Right lung (tissue), 5 donors: ENCODE results near the gene SLC39A6. TPM values are rescaled to one million over a fixed set of nuclear protein-coding genes. Genes with fewer than 3 reads are reported as not detected.
"Not testable (repeated sequence)": the region's sequence is repeated elsewhere in the genome, so short reads cannot be mapped to it uniquely, and the experiment has no call there.

Experiments used
- DNase-seq, 2 donors: peaks; one replicate each; pipeline ENCODE4 v3.0.0-alpha.2; 2013
- polyA plus RNA-seq, 5 donors: library from polyadenylated mRNA; unstranded; fragments of 120-200 nt; gene quantifications; one replicate each; pipeline versions ENCODE4 v1.2.1 to v1.2.3, GENCODE V29; 2013; ENCODE audit warnings: inconsistent platforms in 1 of 5, low replicate concordance in 1 of 5; ENCODE audit not compliant: insufficient read length in 5 of 5, insufficient read depth in 1 of 5

The SLC39A6 gene
- polyA plus RNA-seq, 5 donors = 41.3 to 62.4 (median 58.8) TPM

DNA sequence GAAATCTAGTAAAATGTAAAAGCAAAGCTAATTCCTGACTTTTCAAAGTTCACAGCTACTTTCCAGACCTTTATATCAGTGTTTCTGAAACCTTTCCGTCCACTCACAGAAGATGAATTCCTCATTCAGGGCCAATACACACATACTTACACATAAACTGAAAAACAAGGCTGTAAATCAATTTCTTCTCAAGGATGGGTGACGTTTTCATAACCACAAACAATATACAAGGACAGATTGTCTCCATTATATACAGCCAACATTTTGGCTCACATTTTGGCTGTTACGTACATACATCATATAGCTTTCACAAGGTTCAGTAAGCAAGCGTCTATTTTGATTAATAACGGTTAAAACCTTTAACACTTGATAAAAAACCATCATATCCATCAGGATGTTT lies 63.1 kb downstream of the SLC39A6 start:
- no peak for DNase-seq

DNA sequence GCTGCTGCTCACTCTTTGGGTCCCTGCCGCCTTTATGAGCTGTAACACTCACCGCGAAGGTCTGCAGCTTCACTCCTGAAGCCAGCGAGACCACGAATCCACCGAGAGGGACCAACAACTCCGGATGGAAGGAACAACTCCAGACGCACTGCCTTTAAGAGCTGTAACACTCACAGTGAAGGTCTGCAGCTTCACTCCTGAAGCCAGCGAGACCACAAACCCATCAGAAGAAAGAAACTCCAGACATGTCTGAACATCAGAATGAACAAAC lies 64.4 kb downstream of the SLC39A6 start:
- not testable (repeated sequence) for DNase-seq

DNA sequence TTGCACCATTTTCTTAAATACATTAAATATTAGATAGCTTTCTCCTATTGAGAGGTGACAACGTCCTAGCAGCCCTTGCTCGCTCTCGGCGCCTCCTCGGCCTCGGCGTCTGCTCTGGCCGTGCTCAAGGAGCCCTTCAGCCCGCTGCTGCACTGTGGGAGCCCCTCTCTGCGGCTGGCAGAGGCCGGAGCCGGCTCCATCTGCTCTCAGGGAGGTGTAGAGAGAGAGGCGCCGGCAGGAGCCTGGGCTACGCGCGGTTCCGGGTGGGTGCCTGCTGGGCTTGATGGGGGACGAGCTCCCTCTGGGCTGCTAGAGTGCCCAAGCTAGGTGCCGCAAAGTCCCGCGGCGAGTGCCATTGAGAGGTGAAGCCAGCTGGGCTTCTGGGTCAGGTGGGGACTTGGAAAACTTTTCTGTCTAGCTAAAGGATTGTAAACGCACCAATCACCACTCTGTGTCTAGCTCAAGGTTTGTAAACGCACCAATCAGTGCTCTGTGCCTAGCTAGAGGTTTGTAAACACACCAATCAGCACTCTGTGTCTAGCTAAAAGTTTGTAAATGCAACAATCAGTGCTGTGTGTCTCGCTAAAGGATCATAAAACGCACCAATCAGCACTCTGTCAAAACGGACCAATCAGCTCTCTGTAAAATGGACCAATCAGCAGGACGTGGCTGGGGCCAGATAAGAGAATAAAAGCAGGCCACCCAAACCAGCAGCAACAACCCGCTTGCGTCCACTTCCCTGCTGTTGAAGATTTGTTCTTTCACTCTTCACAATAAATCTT lies 64.9 kb downstream of the SLC39A6 start:
- no peak for DNase-seq

DNA sequence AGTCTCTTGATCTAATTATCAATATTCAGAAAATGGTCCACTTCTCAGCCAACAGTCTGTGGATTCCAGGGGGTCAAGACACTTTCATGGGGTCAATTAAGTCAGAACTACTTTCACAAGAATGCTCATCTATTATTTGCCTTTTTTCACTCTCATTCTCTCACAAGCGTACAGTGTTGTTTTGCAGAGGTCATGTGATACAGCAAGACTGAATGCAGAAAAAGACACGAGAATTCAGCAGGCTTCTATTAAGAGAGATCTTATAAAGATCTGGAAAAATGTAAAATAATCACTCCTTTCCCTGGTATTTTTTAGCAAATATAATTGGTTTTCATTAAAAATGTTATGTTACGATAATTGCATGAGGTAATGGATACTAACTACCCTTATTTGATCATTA lies 70.5 kb downstream of the SLC39A6 start:
- DNase-seq = no peak

Other genes starting within 250 kb of the SLC39A6 start
- 10 to 100 TPM; 46.3 to 70.2 (median 59.6) TPM for gene RPRD1A, start 61.8 kb downstream of the SLC39A6 start, polyA plus RNA-seq
- gene ELP2, start 559 bp upstream of the SLC39A6 start, polyA plus RNA-seq = 100 to 1,000 TPM in 4 of 5 donors, 10 to 100 TPM in 1; 87.2 to 150 (median 124) TPM
- gene MOCOS, start 58.2 kb upstream of the SLC39A6 start, polyA plus RNA-seq = 1 to 10 TPM in 3 of 5 donors, under 1 TPM in 2; 0.64 to 1.2 (median 1.1) TPM
- 1 to 10 TPM; 1.5 to 2.5 (median 2.1) TPM for gene FHOD3, start 168.4 kb upstream of the SLC39A6 start, polyA plus RNA-seq